Muscle of leg (tissue), 11 donors: Measurements from ENCODE around the gene WDFY3. TPM values are rescaled to one million over a fixed set of nuclear protein-coding genes. Genes with fewer than 3 reads are reported as not detected.
"Not testable (repeated sequence)": the region's sequence is repeated elsewhere in the genome, so short reads cannot be mapped to it uniquely, and the experiment has no call there.

Source experiments
- DNase-seq: peaks from one replicate; pipeline ENCODE4 v3.0.0; 2013
- H3K27ac ChIP-seq: one replicate; pipeline ENCODE4 v1.5.1; 2013; ENCODE audit warnings: mild to moderate bottlenecking, low read length, control low read depth
- H3K27me3 ChIP-seq: one replicate; pipeline ENCODE4 v1.6.1; 2013; ENCODE audit warnings: low read length; ENCODE audit not compliant: control insufficient read depth, insufficient read depth
- H3K36me3 ChIP-seq: one replicate; pipeline ENCODE4 v1.6.1; 2013; ENCODE audit warnings: low read length; ENCODE audit not compliant: control insufficient read depth, insufficient read depth
- H3K4me1 ChIP-seq: one replicate; pipeline ENCODE4 v1.6.1; 2013; ENCODE audit warnings: low read length; ENCODE audit not compliant: control insufficient read depth, insufficient read depth
- H3K4me3 ChIP-seq: one replicate; pipeline ENCODE4 v1.5.1; 2013; ENCODE audit warnings: low read length, control low read depth
- H3K9me3 ChIP-seq: replicated peaks from 2 replicates; pipeline ENCODE4 v1.6.1; 2013; ENCODE audit warnings: low read depth, low read length; ENCODE audit not compliant: control insufficient read depth
- WGBS: methylation state at CpG from one replicate; pipeline ENCODE4 v1.1.5; 2013; ENCODE audit warnings: missing lambda C conversion rate; ENCODE audit not compliant: insufficient coverage; 5-methylcytosine and 5-hydroxymethylcytosine counted together
- polyA plus RNA-seq, 8 donors: library from polyadenylated mRNA; unstranded; fragments of 120-200 nt; gene quantifications; one replicate each; pipeline versions ENCODE4 v1.2.1 to v1.2.3, GENCODE V29; 2013; ENCODE audit warnings: inconsistent platforms in 1 of 8, low replicate concordance in 1 of 8; ENCODE audit not compliant: insufficient read length in 8 of 8, insufficient read depth in 1 of 8
- total RNA-seq: library from RNA; stranded (reverse); fragments of 120-200 nt; gene quantifications from one replicate; pipeline ENCODE4 v1.2.4, GENCODE V29; 2013

The WDFY3 gene
- total and polyA plus RNA-seq, 9 donors, result 11.8 to 40.6 (median 20.3) TPM

DNA sequence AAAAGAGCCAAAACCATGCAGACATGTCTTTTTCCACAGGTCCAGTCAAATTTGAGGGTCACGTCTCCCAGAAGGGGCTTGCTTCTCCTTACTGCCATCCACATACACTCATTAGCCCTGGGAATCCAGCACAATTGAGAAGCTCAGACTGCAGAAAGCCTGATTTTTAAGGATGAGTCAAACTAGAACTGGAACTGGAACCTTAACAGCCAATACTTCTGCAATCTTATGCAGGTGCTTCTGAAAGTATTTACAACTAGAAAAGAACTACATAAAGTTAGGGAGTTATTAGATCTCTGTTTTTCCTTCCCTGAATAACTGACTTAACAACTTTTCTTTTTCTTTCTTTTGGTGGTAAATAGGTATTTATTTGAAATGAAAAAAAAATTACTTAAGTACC is 297.3 kb downstream of the WDFY3 start:
- Histone ChIP-seq H3K4me3 (no peak overlapping the region), H3K9me3 (peaks cover 4% of the 10 kb centered on the region), H3K27ac (no peak overlapping the region), H3K27me3 (no peaks in the 10 kb centered on the region), H3K36me3 (peaks cover 22% of the 10 kb centered on the region), H3K4me1 (no peaks in the 10 kb centered on the region)
- DNase-seq, result no peak
- no CpG with 5 or more reads among the region's 1 CpG for WGBS

DNA sequence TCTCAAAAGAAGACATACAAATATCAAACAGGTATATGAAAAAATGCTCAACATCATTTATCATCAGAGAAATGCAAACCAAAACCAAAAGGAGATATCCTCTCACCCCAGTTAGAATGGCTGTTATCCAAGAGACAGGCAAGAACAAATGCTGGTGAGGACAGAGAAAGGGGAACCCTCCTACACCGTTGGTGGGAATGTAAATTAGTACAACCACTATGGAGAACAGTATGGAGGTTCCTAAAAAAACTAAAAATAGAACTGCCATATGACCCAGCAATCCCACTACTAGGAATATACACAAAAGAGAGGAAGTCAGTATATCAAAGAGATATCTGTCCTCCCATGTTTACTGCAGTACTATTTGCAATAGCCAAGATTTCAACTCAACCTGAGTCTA is 300.1 kb downstream of the WDFY3 start:
- peaks cover 4% of the 10 kb centered on the region for H3K9me3 ChIP-seq
- WGBS, result no CpG with 5 or more reads among the region's 1 CpG
- no peak overlapping the region for H3K27ac ChIP-seq
- no peak for DNase-seq
- no peak overlapping the region for H3K4me3 ChIP-seq
- H3K4me1 ChIP-seq, result no peaks in the 10 kb centered on the region
- no peaks in the 10 kb centered on the region for H3K27me3 ChIP-seq
- peaks cover 12% of the 10 kb centered on the region for H3K36me3 ChIP-seq

DNA sequence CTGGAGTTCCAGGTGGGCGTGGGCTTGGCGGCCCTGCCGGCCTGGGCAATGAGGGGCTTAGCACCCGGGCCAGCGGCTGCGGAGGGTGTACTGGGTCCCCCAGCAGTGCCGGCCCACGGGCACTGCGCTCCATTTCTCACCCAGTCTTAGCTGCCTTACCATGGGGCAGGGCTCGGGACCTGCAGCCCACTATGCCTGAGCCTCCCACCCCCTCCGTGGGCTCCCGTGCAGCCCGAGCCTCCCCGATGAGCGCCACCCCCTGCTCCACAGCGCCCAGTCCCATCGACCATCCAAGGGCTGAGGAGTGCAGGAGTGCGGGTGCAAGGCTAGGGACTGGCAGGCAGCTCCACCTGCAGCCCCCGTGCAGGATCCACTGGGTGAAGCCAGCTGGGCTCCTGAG is 301.7 kb downstream of the WDFY3 start:
- 97% methylated on average over 18 of the region's 19 CpGs for WGBS
- H3K4me3 ChIP-seq, H3K27me3 ChIP-seq, H3K4me1 ChIP-seq, H3K36me3 ChIP-seq, H3K27ac ChIP-seq, H3K9me3 ChIP-seq, DNase-seq: not testable (repeated sequence)

DNA sequence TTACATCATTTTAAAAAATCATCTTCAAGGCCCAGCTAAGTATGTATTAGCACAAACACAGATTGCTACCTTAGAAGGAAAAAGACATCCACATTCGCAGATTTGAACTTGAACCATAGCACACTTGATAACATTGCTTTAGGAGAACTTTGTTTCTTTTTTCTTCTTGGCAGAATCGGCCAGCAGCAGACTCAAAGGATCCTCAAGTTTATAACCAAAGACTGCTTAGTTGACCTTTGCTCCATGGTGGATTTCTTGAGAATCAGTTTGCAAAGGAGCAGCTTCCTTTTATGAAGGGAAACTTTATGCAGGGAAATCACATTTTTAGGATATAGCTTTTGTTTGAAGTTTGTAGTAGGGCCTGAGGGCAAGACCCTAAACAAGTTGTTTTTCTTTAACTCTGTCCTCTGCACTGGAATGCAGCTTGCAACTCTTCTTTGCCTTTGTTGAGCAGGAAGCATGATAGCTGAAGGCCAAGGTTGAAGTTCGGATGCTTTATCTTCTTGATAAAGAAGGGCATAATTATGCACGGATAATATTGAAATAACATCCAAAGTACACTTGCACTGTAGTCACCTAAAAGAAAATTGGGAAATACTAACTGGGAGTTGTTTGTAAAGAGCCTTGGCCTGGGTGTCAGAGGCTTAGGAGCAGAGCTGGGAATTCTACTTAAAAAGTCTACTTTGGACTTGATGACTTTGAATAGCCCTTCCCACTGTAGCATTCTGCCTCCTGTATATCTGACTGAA is 305.1 kb downstream of the WDFY3 start:
- DNase-seq, result no peak
- H3K4me3 ChIP-seq, result no peak overlapping the region
- no peak overlapping the region for H3K27ac ChIP-seq
- H3K27me3 ChIP-seq, result no peaks in the 10 kb centered on the region
- WGBS, result 100% methylated on average over 1 of the region's 4 CpGs
- H3K36me3 ChIP-seq, result no peaks in the 10 kb centered on the region
- H3K9me3 ChIP-seq, result peaks cover 4% of the 10 kb centered on the region
- H3K4me1 ChIP-seq, result no peaks in the 10 kb centered on the region

DNA sequence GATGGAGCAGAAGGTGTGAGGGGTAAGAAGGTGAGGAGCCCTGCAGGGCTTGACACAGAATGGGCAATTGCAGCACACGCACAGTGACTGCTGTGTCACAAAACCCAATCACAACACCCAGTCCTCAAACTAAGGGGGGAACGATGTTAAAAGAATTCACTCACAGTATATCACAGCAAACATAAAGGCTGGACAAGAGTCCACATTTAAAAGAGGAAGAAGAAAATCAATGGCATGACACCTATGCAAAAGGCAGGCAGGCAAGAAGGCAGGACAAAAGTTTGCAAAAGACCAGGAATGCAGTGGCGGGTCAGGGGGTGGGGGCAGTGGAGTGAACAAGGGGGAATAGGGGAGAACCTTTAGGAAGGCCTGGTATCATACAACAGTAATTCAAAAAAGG is 305.9 kb downstream of the WDFY3 start:
- peaks cover 3% of the 10 kb centered on the region for H3K9me3 ChIP-seq
- WGBS, result no CpG with 5 or more reads among the region's 3 CpGs

DNA sequence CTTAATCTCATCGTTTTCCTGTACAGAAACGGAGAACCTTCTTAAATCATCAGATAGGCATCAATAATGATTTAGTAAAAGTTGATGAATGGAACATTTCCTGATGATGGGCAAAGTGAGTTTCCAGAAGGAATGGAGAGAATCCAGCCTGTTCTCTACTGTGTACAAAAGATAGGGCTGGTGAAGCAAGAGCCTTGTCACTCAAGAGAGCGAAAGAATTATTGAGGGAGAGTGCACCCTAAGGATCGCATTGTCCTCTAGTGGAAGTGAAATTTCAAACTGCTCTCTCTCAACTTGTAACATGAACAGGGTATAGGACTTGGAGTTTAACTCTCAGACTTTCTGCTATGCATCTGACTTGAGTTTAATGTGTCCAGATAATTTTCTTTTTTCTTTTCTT is 314.0 kb downstream of the WDFY3 start:
- Histone ChIP-seq H3K4me1 (no peaks in the 10 kb centered on the region), H3K4me3 (no peak overlapping the region), H3K27me3 (no peaks in the 10 kb centered on the region), H3K9me3 (no peaks in the 10 kb centered on the region), H3K36me3 (no peaks in the 10 kb centered on the region), H3K27ac (no peak overlapping the region)
- no CpG with 5 or more reads among the region's 4 CpGs for WGBS
- no peak for DNase-seq

More for the DNA sequence above, 305.9 kb downstream of the WDFY3 start:
- Histone ChIP-seq H3K27me3 (no peaks in the 10 kb centered on the region), H3K4me3 (no peak overlapping the region), H3K4me1 (no peaks in the 10 kb centered on the region), H3K27ac (no peak overlapping the region), H3K36me3 (no peaks in the 10 kb centered on the region)
- no peak for DNase-seq

DNA sequence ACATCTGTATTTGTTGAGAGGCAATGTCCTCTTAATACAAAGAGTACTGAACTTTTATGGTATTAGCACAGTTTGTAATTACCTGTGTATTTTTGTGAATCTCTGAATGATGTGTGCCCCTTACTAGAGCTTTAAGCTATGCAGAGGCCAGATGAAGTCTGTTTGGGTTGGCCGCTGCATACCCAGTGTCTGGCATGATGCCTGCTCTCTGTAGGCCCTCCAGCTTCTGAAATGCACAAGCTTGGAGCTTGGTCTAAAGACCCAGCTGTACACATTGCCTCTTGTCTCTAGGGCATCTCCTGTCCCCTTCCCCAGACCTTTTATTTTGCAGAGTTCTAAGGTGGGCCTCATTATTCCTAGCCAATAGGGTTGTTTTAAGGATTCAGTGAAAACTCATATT is 315.0 kb downstream of the WDFY3 start:
- Histone ChIP-seq H3K9me3 (no peaks in the 10 kb centered on the region), H3K4me3 (no peak overlapping the region), H3K27ac (no peak overlapping the region), H3K4me1 (no peaks in the 10 kb centered on the region), H3K27me3 (no peaks in the 10 kb centered on the region), H3K36me3 (no peaks in the 10 kb centered on the region)
- no CpG with 5 or more reads among the region's 1 CpG for WGBS
- DNase-seq, result no peak

DNA sequence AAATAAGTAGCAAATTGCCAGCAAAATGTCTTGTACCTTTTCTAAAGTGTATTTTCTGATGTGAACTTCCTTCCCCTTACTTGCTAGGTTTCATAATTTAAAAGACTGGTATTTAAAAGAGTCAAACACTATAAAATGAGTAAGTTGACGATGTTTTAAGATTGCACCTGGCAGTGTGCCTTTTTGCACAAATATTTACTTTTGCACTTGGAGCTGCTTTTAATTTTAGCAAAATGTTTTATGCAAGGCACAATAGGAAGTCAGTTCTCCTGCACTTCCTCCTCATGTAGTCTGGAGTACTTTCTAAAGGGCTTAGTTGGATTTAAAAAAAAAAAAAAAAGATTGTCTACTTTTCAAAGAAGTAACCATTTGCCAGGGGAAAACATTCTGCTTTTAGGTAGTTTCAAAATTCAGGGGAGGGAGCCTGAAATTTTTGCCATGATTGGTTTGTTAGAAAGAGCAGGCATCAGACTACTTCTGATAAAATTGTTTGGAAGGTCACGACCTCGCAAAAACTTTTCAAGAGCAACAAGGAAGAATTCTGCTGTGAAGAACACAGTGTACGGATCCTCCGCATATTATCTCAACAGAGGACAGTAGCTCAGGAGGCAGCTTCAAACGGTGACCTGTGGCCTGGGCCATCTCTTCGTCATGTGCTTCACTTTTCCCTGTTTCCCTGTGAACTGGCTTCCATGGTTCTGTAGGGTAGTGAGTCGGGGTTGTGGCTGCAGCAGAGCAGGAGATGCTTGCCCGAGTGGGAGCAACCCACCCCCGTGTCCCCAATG is 317.4 kb downstream of the WDFY3 start:
- 87% methylated on average over 6 of the region's 10 CpGs for WGBS
- no peaks in the 10 kb centered on the region for H3K27me3 ChIP-seq

DNA sequence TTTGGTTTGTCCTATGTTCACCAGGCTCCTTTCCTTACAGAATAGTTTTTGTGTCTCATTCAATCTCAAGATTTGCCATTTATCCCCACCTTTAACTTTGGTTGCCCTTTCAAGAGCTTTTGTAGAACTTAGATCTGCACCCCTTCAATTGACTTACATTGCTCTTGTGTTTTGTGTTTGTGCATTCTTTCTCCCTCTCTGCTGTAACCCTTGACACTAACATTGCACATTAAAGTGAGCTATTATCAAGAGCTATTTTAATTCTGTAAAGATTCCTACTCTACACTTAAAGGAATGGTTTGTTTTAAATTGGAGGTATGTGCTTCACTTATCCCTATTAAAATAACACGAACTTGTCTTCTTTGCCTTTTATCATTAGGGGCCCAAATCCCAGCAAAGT is 318.3 kb downstream of the WDFY3 start:
- Histone ChIP-seq H3K36me3 (no peaks in the 10 kb centered on the region), H3K9me3 (no peaks in the 10 kb centered on the region), H3K27ac (no peak overlapping the region), H3K4me3 (no peak overlapping the region), H3K4me1 (no peaks in the 10 kb centered on the region), H3K27me3 (no peaks in the 10 kb centered on the region)
- no CpG with 5 or more reads among the region's 1 CpG for WGBS
- no peak for DNase-seq

More for the DNA sequence above, 317.4 kb downstream of the WDFY3 start:
- H3K4me1 ChIP-seq, result no peaks in the 10 kb centered on the region
- H3K4me3 ChIP-seq, result no peak overlapping the region
- peak; percentile 11 for DNase-seq
- H3K27ac ChIP-seq, result no peak overlapping the region
- no peaks in the 10 kb centered on the region for H3K9me3 ChIP-seq
- H3K36me3 ChIP-seq, result no peaks in the 10 kb centered on the region

DNA sequence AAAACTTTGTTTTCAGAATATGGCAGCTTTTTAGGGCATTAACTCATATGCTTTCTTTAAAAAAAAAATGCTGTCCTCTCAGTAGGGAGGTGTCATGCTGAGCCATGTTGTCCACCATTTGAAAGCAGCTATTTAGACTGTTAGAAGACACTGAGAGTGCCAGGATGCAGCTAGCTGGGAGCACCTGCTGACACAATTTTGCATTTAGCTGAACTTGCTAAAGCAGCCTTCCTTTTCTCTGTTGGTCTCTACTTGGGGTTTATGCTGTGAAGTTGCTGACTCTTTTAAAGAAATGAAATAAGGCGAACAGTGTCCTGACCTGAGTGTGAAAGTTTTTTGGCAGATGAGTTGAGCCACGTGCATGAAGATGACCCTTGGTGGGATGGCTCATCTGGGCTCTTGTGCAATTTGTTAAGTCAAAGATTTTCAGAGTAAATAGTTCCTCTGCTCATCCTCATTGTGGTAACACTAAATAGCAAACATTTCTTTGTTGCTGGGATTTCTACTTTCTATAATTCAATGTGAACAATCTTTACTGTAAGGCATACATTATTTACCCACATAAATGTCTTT is 319.1 kb downstream of the WDFY3 start:
- no peaks in the 10 kb centered on the region for H3K4me1 ChIP-seq
- no peaks in the 10 kb centered on the region for H3K36me3 ChIP-seq
- peak; percentile 47 for DNase-seq
- H3K4me3 ChIP-seq, result no peak overlapping the region
- no peaks in the 10 kb centered on the region for H3K27me3 ChIP-seq
- no peaks in the 10 kb centered on the region for H3K9me3 ChIP-seq
- H3K27ac ChIP-seq, result no peak overlapping the region
- WGBS, result no CpG with 5 or more reads among the region's 2 CpGs
